ENCODE results near the gene VAV3. TPM values are rescaled to one million over a fixed set of nuclear protein-coding genes. Genes with fewer than 3 reads are reported as not detected.

VAV3 gene
- total RNA-seq, 1 donor from 2014 or later, result 2.6 TPM

GRCh38 chr1:107531065-107531908 is 433.7 kb downstream of the VAV3 start:
- Histone ChIP-seq H3K27ac (ENCODE audit: low read depth, low read length) (no peak overlapping the region), H3K79me2 (ENCODE audit: insufficient read depth, low read length) (no peaks in the 10 kb centered on the region), H3K9me3 (ENCODE audit: insufficient read depth, low read depth, low read length) (no peaks in the 10 kb centered on the region), H3K4me1 (ENCODE audit: insufficient read depth, low read length) (no peaks in the 10 kb centered on the region), H2AFZ (ENCODE audit: low read depth, low read length) (no peak overlapping the region), H3K36me3 (ENCODE audit: insufficient read depth, low read length) (no peaks in the 10 kb centered on the region), H3K4me3 (ENCODE audit: insufficient read depth, low read depth, low read length) (no peak overlapping the region), H3K27me3 (ENCODE audit: insufficient read depth, low read length) (no peaks in the 10 kb centered on the region), H3K9ac (ENCODE audit: low read length) (no peak overlapping the region), H3K4me2 (ENCODE audit: low read length) (no peak overlapping the region), H4K20me1 (ENCODE audit: insufficient read depth, low read length) (no peaks in the 10 kb centered on the region)
- H3K27me3 Mint-ChIP-seq (ENCODE audit: low read depth, unreplicated experiment), result no peaks in the 10 kb centered on the region
- H3K27ac Mint-ChIP-seq (ENCODE audit: unreplicated experiment), result no peak overlapping the region
- TF ChIP-seq EZH2 (IDR thresholded peaks at IDR 0.05; ENCODE audit: insufficient read depth, low read length) (no peak), CTCF (IDR thresholded peaks at IDR 0.05; ENCODE audit: insufficient read depth, low read depth, low read length) (no peak)
- no peaks in the 10 kb centered on the region for H3K4me1 Mint-ChIP-seq (ENCODE audit: low read depth, unreplicated experiment)
- DNase-seq (ENCODE audit: low read depth) (no peak), FAIRE-seq (no peak)
- no peaks in the 10 kb centered on the region for H3K36me3 Mint-ChIP-seq (ENCODE audit: low read depth, unreplicated experiment)
- H3K9me3 Mint-ChIP-seq (ENCODE audit: unreplicated experiment), result no peaks in the 10 kb centered on the region
- H3K4me3 Mint-ChIP-seq (ENCODE audit: unreplicated experiment), result no peak overlapping the region

GRCh38 chr1:107530543-107530942 is 434.4 kb downstream of the VAV3 start:
- Histone ChIP-seq H3K79me2 (ENCODE audit: insufficient read depth, low read length) (no peaks in the 10 kb centered on the region), H3K27me3 (ENCODE audit: insufficient read depth, low read length) (no peaks in the 10 kb centered on the region), H3K9ac (ENCODE audit: low read length) (no peak overlapping the region), H2AFZ (ENCODE audit: low read depth, low read length) (no peak overlapping the region), H3K9me3 (ENCODE audit: insufficient read depth, low read depth, low read length) (no peaks in the 10 kb centered on the region), H3K4me2 (ENCODE audit: low read length) (no peak overlapping the region), H3K36me3 (ENCODE audit: insufficient read depth, low read length) (no peaks in the 10 kb centered on the region), H4K20me1 (ENCODE audit: insufficient read depth, low read length) (no peaks in the 10 kb centered on the region), H3K27ac (ENCODE audit: low read depth, low read length) (peak overlapping the region; percentile 18), H3K4me1 (ENCODE audit: insufficient read depth, low read length) (no peaks in the 10 kb centered on the region), H3K4me3 (ENCODE audit: insufficient read depth, low read depth, low read length) (no peak overlapping the region)
- Mint-ChIP-seq H3K9me3 (ENCODE audit: unreplicated experiment) (no peaks in the 10 kb centered on the region), H3K4me3 (ENCODE audit: unreplicated experiment) (no peak overlapping the region), H3K36me3 (ENCODE audit: low read depth, unreplicated experiment) (no peaks in the 10 kb centered on the region), H3K27ac (ENCODE audit: unreplicated experiment) (no peak overlapping the region), H3K27me3 (ENCODE audit: low read depth, unreplicated experiment) (no peaks in the 10 kb centered on the region), H3K4me1 (ENCODE audit: low read depth, unreplicated experiment) (no peaks in the 10 kb centered on the region)
- DNase-seq (ENCODE audit: low read depth), result peak; percentile 57
- FAIRE-seq, result no peak
- TF ChIP-seq CTCF (IDR thresholded peaks at IDR 0.05; ENCODE audit: insufficient read depth, low read depth, low read length) (no peak), EZH2 (IDR thresholded peaks at IDR 0.05; ENCODE audit: insufficient read depth, low read length) (no peak)

Measured in astrocyte (in vitro differentiated cells and primary cell).